HG02610 (cell line): ENCODE data around the gene PLEK.

ENCODE experiments used
- ATAC-seq: cut with Tn5 transposase; IDR thresholded peaks from one replicate; pipeline ENCODE4 v1.9.1; 2021; ENCODE audit warnings: mild to moderate bottlenecking, moderate library complexity; ENCODE audit not compliant: unreplicated experiment

PLEK gene

DNA sequence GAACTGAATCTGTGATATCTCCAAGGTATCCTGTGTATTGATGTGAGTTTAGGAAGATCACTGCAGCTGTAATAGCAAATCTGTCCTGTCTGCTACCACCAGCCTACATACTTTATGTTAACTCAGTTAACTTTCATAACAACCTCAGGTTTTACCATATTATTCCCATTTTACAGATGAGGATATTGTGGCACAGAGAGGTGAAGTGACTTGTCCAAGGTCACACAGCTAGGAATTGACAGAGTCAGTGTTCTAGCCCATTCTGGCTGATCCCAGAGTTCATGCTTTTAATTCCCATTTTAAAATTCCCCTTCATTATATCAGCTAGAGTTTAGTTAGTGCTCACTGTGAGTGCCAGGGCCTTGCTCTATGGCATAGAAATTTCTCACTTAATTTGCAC lies 49.4 kb downstream of the PLEK start:
- ATAC-seq: no peak

DNA sequence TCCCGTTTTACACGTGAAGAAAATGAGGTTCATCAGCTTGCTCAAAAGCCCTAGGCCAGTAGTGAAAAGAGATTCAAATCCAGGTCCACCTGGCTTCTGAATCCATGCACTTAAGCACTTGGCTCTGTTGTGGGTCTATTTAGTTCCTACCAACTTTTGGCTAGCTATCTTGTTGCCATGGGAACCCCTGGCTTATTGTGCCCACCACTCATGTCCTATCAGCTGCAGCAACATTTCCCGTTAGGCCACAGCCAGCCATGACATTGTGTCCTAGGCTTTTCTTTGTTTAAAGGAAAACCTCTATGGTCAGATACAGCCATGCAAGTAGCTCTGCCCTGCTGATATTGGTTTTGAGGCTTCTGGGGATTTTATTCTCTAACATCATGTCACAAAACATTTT lies 49.8 kb downstream of the PLEK start:
- ATAC-seq: no peak

DNA sequence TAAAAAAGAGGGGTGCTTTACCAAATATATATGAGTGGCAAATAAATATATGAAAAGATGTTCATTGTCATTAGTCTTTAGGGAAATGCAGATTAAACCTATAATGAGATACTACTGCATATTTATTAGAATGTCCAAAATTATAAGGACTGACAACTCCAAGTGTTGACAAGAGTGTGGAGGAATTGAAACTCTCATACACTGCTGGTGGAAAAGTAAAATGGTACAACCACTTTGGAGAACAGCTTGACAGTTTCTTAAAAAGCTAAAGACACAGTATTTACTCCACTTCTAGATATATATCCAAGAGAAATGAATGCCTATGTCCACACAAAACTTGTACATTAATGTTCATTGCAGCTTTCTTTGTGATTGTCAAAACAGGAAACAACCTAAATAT lies 50.4 kb downstream of the PLEK start:
- ATAC-seq: no peak

- ATAC-seq: no peak
These were observed 51.1 kb downstream of the PLEK start for GRCh38 chr2:68416081-68416675.

DNA sequence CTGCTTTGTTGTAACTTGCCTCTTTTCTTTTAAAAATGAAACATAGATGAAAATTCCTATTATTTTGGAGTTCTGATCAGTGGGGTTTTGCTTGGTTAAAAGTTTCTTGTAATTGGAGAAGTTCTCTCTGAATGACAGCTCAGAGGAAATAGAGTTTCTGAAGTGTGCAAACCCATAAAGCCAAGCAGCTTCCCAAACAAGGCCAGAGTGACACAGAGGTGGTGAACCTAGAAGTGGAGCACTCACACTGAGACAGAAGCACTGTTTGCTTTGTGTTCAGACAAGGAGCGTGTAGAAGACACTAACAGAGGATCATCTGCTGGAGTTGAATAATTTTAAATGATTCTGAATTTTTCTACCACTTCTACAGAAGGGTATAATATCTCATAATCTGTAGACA lies 52.8 kb downstream of the PLEK start:
- peak; percentile 49 for ATAC-seq

GRCh38 chr2:68418419-68418818 lies 53.3 kb downstream of the PLEK start:
- no peak for ATAC-seq

GRCh38 chr2:68418855-68419254 lies 53.8 kb downstream of the PLEK start:
- ATAC-seq: peak; percentile 32

DNA sequence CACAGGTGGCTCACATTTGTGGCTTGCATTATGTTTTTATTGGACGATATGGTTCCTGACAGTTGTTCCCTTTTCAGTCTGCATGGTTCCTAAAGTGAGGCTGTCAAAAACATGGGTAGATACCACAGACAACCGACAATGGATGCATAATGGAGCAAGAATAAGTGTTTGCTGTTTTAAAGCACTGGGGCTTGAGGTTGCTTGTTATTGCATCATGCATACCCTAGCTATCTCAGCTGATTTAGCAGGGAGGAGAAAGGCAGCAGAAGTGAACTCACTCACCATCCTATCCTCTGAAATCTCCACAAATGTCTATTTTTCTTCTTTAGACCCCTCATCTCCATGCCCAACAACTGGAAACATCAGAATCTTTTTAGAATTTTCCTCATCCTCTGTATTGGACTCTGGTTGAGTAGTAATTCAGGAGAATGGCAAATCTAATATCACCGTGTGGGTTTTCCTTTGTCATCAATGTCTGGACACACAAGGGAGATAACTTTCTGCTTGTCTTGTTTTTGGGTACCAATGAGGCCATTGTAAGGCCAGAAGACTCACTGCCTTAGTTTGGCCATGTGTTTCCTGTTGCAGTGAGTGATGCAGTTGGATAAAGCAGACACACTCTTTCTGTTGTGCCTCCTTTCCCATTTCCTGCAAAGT lies 55.3 kb downstream of the PLEK start:
- ATAC-seq: no peak

GRCh38 chr2:68423966-68424650 lies 59.0 kb downstream of the PLEK start:
- ATAC-seq: peak; percentile 82

GRCh38 chr2:68425503-68425902 lies 60.4 kb downstream of the PLEK start:
- ATAC-seq: no peak

GRCh38 chr2:68426446-68426845 lies 61.4 kb downstream of the PLEK start:
- ATAC-seq: no peak

GRCh38 chr2:68426848-68427579 lies 61.9 kb downstream of the PLEK start:
- ATAC-seq: peak; percentile 22

DNA sequence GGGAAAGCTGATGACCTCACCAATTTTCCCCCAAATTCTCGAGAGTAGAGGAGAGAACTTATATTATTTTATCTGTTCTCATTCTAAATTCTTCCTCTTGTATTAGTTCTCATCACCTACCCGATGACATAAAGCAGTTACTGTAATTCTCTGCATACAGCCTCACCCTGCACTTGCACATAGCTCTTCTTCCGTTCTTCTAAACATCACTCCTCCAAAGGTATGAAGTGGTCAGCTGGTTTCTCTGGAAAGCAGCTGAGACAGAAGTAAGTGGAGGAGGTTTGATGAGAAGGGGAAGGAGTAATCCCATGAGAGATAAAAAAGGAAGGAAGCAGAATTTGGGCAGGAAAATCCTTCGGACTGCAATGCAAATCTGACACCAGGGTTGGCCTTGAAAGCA lies 63.0 kb downstream of the PLEK start:
- no peak for ATAC-seq

- ATAC-seq: no peak
These were observed 63.7 kb downstream of the PLEK start for GRCh38 chr2:68428746-68429145.

GRCh38 chr2:68429311-68429826 lies 64.3 kb downstream of the PLEK start:
- ATAC-seq: no peak

DNA sequence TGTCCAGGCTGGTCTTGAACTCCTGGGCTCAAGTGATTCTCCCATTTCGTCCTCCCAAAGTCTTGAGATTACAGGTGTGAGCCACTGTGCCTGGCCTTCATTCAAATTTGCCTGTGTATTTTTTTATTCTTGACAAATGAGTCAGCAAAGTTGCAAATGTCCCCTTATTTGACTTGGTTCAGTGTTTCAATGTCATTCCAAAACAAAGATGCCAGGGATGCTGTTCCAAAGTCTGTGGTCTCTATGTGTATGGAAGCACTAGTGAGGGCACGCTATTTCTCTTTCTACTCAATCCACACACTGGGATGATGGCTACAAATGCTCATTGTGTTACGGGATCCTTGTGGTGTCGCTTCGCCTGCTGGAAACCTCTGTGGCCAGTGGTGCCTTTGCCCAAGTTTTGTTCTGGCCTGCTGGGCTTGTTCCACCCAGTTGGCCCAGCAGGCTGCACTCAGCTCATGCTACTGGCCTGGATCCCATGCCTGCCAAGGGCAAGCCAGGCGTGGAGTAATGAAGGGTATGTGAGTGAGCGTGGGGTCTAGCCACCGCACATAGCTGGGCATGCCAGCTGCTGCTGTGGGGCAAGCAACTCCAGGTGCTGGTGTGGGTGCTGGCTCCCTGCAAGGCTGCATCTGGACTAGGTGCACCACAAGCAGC lies 66.4 kb downstream of the PLEK start:
- ATAC-seq: no peak

- ATAC-seq: no peak
These were observed 67.9 kb downstream of the PLEK start for GRCh38 chr2:68432696-68433658.

DNA sequence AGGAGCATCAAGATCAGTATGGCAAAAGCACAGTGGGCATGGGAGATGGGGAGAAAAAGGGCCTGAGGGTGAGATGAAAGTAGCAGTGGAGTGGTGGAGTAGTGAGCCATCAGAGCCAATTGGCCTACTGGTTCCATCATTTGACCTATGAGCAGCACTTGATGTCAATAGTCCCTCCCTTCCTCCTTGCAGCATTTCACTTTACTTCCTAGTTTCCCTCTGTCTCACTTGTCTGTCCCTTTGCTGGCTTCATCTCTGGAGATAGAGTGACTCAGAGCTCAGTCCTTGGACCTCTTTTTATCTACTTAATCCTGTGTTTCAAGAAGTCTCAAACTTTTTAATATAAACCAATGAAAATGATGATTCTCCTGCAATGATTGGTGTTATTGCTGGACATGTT lies 69.9 kb downstream of the PLEK start:
- no peak for ATAC-seq

- no peak for ATAC-seq
These were observed 70.5 kb downstream of the PLEK start for GRCh38 chr2:68435615-68436014.

GRCh38 chr2:68436270-68436669 lies 71.2 kb downstream of the PLEK start:
- no peak for ATAC-seq
